K562 (cell line): Measurements from ENCODE around the gene EHBP1L1. TPM values are rescaled to one million over a fixed set of nuclear protein-coding genes. Genes with fewer than 3 reads are reported as not detected.

ENCODE experiments used
- CHD4 ChIP-seq: fragments of 200-600 bp; sonication (generic); IDR thresholded peaks from 3 replicates; pipeline ENCODE4 v1.6.1; 2012; ENCODE audit warnings: low read depth, mild to moderate bottlenecking, mixed read lengths, low read length, inconsistent platforms; ENCODE audit not compliant: insufficient read depth, insufficient replicate concordance, poor library complexity, severe bottlenecking
- CUX1 ChIP-seq: fragments of 200-800 bp; sonication (Bioruptor generic); IDR thresholded peaks from 2 replicates; pipeline ENCODE4 v1.6.1; 2016; ENCODE audit warnings: missing genetic modification characterization, missing compliant biosample characterization
- EP400 ChIP-seq: fragments of 450-650 bp; IDR thresholded peaks from 2 replicates; pipeline ENCODE4 v1.6.1; 2017; ENCODE audit warnings: antibody characterized with exemption, mild to moderate bottlenecking, moderate library complexity
- FOXJ2 ChIP-seq: fragments of 200-800 bp; sonication (Bioruptor generic); IDR thresholded peaks from 2 replicates; pipeline ENCODE4 v1.6.1; 2016; ENCODE audit warnings: missing genetic modification characterization, missing compliant biosample characterization
- GATAD2B ChIP-seq: fragments of 450-650 bp; IDR thresholded peaks from 2 replicates; pipeline ENCODE4 v1.6.1; 2017; ENCODE audit warnings: mild to moderate bottlenecking, borderline replicate concordance
- MAZ ChIP-seq, 2 experiments: fragments of 450-650 bp in 1 of 2; sonication (generic) in 1 of 2; formaldehyde crosslinking; IDR thresholded peaks in 1 of 2; conservative IDR thresholded peaks in 1 of 2; 2 replicates each; pipeline versions ENCODE4 v1.4.0 to v1.5.0; 2020; ENCODE audit warnings: mild to moderate bottlenecking in 1 of 2, missing genetic modification reagents in 1 of 2
- MEF2A ChIP-seq: IDR thresholded peaks from 2 replicates; pipeline ENCODE4 v1.6.1; 2011; ENCODE audit warnings: low read depth, mild to moderate bottlenecking, low read length, moderate library complexity; ENCODE audit not compliant: control insufficient read depth
- PCBP2 ChIP-seq: fragments of 200-400 bp; formaldehyde crosslinking; IDR thresholded peaks from 2 replicates; pipeline ENCODE4 v1.6.1; 2018; ENCODE audit warnings: low read length, low read depth, mild to moderate bottlenecking, moderate library complexity; ENCODE audit not compliant: poor library complexity, severe bottlenecking
- PHF8 ChIP-seq: fragments of 200-600 bp; sonication (generic); IDR thresholded peaks from 2 replicates; pipeline ENCODE4 v1.6.1; 2012; ENCODE audit warnings: mixed run types, mild to moderate bottlenecking, inconsistent platforms, low read length, moderate library complexity, borderline replicate concordance
- PHTF2 ChIP-seq: fragments of 250-450 bp; sonication (Bioruptor Pico); IDR thresholded peaks from 2 replicates; pipeline ENCODE4 v1.5.0; 2021; ENCODE audit warnings: mild to moderate bottlenecking
- RNF219 ChIP-seq: fragments of 250-450 bp; sonication (Bioruptor Pico); IDR thresholded peaks from 2 replicates; pipeline ENCODE4 v1.5.0; 2022; ENCODE audit warnings: mild to moderate bottlenecking
- TAF1 ChIP-seq: IDR thresholded peaks from 2 replicates; pipeline ENCODE4 v1.6.1; 2011; ENCODE audit warnings: mild to moderate bottlenecking, low read length, moderate library complexity; ENCODE audit not compliant: insufficient read depth, control insufficient read depth, severe bottlenecking; ENCODE audit errors: extremely low read depth
- ZFP36 ChIP-seq: fragments of 150-350 bp; IDR thresholded peaks from 2 replicates; pipeline ENCODE4 v1.6.1; 2018; ENCODE audit warnings: low read length, low read depth; ENCODE audit not compliant: partially characterized antibody
- ZNF24 ChIP-seq: fragments of 450-650 bp; IDR thresholded peaks from 2 replicates; pipeline ENCODE4 v1.6.1; 2016
- ZNF444 ChIP-seq: fragments of 250-450 bp; sonication (Bioruptor Pico); IDR thresholded peaks from 2 replicates; pipeline ENCODE4 v1.4.0; 2020; ENCODE audit warnings: mild to moderate bottlenecking, moderate library complexity
- ZNF449 ChIP-seq: fragments of 250-450 bp; sonication (Bioruptor Pico); IDR thresholded peaks from 2 replicates; pipeline ENCODE4 v1.8.0; 2022; ENCODE audit warnings: moderate library complexity, mild to moderate bottlenecking, inconsistent platforms
- ZNF77 ChIP-seq: fragments of 250-450 bp; sonication (Bioruptor Pico); IDR thresholded peaks from 2 replicates; pipeline ENCODE4 v1.5.0; 2020
- polyA plus RNA-seq, 8 experiments: library from polyadenylated mRNA; depleted of rRNA in 4 of 8; stranded (reverse) in 5 of 8; unstranded in 3 of 8; fragments of >200 nt; fragmentation: Nextera tagmentation in 2 of 8; fragmentation: Illumina TruSeq in 1 of 8; extraction: Ambion mirVana in 2 of 8; extraction: Trizol in 1 of 8; gene quantifications; 2 replicates each; pipeline versions ENCODE4 v1.2.1 to v1.2.3, GENCODE V29; 2011 to 2014; ENCODE audit warnings: inconsistent platforms in 1 of 8, missing spikeins in 1 of 8
- total RNA-seq, 7 experiments: library from RNA; depleted of rRNA in 6 of 7; stranded (reverse); fragments of >200 nt in 6 of 7; fragmentation: Illumina TruSeq in 2 of 7; extraction: Trizol in 2 of 7; gene quantifications; 2 replicates each; pipeline versions ENCODE4 v1.2.1 to v1.2.3, GENCODE V29; 2011 to 2021; ENCODE audit warnings: low replicate concordance in 1 of 7

The EHBP1L1 gene
- total and polyA plus RNA-seq, 9 of the 15 experiments (the other 6 are each of a cell fraction or from before 2014, with no cell fraction given): 0.03 to 87.1 (median 26.3) TPM

- TF ChIP-seq EP400 (0 out of 2 replicates have a peak, but pooled peaks have one; percentile 0), ZNF444 (no peak), TAF1 (peak; percentile 34), ZFP36 (no peak), GATAD2B (peak; percentile 91), PHTF2 (no peak), PHF8 (peak; percentile 55; the same call in 1 of the 2 replicates), CUX1 (CRISPR knock-in tag) (no peak), RNF219 (CRISPR knock-in tag) (no peak), MAZ (CRISPR knock-in tag; conservative IDR thresholded peaks at IDR 0.05 in 1 of 2, IDR thresholded peaks at IDR 0.05 in 1 of 2) (peak; percentile 60 to 89; a peak in 3 of 4 replicates), CHD4 (peak; percentile 85), ZNF449 (no peak), FOXJ2 (tag) (no peak), ZNF77 (CRISPR knock-in tag) (no peak), MEF2A (no peak), PCBP2 (no peak), ZNF24 (no peak)
These were observed at the start of gene EHBP1L1 (continued) for GRCh38 chr11:65575568-65576231.
